GM21360 (cell line): ENCODE results near the gene GPC6.

Source experiments
- ATAC-seq: cut with Tn5 transposase; IDR thresholded peaks from one replicate; pipeline ENCODE4 v1.9.1; 2021; ENCODE audit warnings: mild to moderate bottlenecking, moderate library complexity; ENCODE audit not compliant: unreplicated experiment

GPC6 gene

DNA sequence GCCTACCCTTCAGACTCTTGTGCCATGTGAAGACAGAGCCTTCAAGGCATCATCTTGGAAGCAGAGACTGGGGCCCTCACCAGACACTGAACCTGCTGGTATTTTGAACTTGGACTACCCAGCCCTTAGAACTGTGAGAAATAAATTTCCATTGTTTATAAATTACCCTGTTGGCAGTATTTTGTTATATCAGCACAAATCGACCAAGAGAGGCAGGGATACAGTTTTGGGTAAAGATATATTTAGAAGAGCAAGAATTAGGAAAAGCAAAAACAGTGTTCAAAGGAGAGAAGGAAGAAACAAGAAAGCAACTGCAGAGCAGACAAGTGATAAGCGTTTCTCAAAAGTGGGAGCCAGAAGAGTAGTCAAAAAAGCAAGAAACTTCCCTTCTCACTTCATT is 652.1 kb downstream of the GPC6 start:
- no peak for ATAC-seq

DNA sequence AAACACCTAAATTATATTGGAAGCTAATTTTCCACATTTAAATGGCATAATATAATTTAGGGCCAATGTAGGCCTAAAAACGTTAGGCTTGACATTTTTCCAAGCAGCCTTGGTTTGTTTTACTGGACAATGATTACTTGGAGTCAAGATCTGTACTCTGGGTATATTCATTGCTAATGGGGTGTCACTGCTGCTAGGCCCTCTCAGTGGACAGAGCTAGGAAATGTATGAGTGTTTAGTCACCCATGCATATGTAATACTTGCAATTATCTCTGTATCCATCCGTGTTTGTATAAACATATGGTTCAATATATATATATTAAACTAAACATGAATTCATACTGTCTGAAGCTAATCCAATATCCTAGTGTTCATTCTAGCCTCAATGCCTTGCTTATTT is 654.8 kb downstream of the GPC6 start:
- no peak for ATAC-seq

GRCh38 chr13:93882086-93882651 is 655.6 kb downstream of the GPC6 start:
- no peak for ATAC-seq

DNA sequence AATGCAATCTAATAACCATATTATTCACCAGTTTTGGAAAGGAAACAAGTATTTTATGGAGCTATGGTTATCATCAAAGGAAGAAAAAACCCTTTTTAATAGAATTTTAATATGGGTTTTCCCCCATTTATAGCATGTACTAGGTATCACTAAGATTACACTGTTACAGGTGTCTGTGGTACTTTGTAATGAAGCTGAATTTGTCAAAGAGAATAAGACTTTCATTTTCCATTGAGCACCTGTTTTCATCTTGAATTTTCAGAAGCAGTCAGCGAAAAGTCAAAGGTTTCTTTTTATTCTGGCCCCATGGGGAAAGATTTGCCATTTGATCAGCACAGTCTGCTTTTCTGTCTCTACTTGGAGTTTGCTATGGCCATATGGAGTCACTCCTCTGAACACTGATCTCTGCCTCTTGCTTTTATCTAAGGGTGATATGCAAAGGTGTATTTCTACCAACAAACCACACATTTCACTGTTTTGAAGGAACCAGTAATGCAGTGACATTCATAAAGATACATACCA is 662.9 kb downstream of the GPC6 start:
- no peak for ATAC-seq

- no peak for ATAC-seq
Measured at GRCh38 chr13:93899981-93900380, 673.4 kb downstream of the GPC6 start.

GRCh38 chr13:93900731-93901130 is 674.1 kb downstream of the GPC6 start:
- ATAC-seq, result no peak

DNA sequence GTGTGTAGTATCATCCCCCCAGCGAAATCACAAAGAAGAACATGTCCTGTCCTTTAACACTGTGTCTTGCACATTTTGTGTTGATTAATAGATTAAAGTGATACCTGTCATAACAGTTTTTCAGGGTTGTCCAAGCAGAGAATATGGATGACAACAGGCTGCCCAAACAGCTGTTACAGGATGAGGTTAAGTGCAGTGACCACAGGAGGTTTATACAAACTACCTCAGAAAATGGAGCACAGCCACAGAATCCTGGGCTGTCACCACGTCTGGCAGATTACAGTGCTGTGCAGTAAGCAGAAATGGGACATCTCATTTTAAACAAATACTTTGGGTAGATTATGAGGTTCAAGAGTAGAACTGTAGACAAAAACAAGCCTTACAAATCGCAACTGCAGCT is 677.3 kb downstream of the GPC6 start:
- ATAC-seq, result no peak

- no peak for ATAC-seq
Measured at GRCh38 chr13:93915269-93915809, 688.7 kb downstream of the GPC6 start.

- no peak for ATAC-seq
Measured at GRCh38 chr13:93922063-93922855, 695.7 kb downstream of the GPC6 start.

- ATAC-seq, result no peak
Measured at GRCh38 chr13:93925990-93926389, 699.4 kb downstream of the GPC6 start.

- ATAC-seq, result no peak
Measured at GRCh38 chr13:93926425-93926824, 699.8 kb downstream of the GPC6 start.

GRCh38 chr13:93927431-93927830 is 700.8 kb downstream of the GPC6 start:
- ATAC-seq, result no peak

DNA sequence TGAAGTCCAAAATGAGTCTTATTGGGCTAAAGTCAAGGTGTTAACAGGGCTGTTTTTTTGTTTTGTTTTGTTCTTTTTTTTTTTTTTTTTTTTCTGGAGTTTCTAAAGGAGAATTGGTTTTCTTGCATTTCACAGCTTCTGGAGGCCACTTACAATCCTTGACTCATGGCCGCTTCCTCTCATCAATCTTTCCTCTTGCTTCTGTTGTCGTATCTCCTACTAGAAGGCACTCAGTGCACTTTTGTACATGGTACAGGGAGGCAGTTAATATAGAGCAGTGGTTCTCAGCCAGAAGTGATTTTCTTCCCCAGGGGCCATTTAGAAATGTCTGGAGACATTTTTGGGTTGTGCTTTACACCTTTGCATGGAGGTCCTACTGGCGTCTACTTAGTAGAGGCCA is 706.3 kb downstream of the GPC6 start:
- ATAC-seq, result no peak

GRCh38 chr13:93936901-93937300 is 710.3 kb downstream of the GPC6 start:
- ATAC-seq, result no peak

DNA sequence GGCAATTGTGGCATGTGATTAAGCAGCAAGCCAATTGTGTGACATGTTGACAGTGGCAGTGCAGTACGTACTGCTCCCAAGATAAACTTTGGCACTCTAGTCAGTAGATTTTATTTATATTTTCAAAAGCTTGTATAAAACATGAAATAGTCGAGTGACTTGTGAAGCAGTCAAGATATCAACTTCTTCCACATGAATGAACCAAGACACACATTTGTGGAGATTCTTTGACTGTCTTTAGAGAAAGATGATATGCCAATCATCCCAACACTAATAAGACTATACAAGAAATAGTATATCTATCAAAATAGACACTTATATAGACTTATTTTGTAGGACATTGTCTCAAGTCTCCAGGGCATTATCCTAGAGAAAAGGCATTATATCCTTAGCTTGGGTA is 714.8 kb downstream of the GPC6 start:
- no peak for ATAC-seq

- ATAC-seq, result no peak
Measured at GRCh38 chr13:93942016-93942415, 715.4 kb downstream of the GPC6 start.

GRCh38 chr13:93945621-93946020 is 719.0 kb downstream of the GPC6 start:
- no peak for ATAC-seq

DNA sequence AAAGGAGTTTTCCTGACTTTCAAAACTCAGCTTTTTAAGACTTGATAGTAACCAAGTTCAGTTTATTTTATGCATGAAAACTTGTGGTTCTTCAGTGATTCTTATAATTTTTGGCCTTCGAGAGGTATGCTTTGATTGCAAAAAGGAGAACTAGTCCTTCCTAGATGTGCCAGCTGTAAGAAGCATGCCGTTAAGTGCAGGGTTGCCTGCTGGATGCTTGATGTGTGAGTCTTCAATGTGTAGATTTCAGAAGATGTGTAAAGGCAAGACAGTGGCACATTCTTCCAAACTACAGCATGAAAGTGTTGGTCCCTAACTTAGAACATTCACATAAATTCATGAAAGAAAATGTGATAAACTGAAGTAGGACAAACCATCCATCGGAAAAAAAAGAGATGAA is 720.4 kb downstream of the GPC6 start:
- no peak for ATAC-seq

DNA sequence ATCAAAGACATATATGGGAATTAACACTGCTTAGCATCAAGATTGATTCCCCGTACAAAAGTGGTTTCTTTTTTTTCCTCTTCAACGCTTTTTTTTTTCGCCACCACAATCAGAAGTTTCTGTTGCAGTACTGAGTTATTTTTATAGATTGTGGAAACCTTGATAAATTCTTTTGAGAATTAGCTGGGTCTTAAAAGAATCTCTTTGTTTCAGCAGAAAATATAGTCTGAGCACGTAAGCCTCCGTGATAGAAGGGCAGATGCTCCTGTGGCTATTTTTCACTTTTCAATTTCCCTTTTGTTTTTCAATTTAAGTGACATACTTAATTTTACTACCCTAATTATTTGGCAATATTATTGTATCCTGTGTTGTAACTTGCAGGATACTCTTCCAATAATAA is 721.0 kb downstream of the GPC6 start:
- no peak for ATAC-seq

- ATAC-seq, result no peak
Measured at GRCh38 chr13:93948162-93948922, 721.7 kb downstream of the GPC6 start.

- ATAC-seq, result no peak
Measured at GRCh38 chr13:93951108-93951507, 724.5 kb downstream of the GPC6 start.

GRCh38 chr13:93951951-93952350 is 725.3 kb downstream of the GPC6 start:
- no peak for ATAC-seq
